ENCODE data around the gene MND1.

MND1 gene

DNA sequence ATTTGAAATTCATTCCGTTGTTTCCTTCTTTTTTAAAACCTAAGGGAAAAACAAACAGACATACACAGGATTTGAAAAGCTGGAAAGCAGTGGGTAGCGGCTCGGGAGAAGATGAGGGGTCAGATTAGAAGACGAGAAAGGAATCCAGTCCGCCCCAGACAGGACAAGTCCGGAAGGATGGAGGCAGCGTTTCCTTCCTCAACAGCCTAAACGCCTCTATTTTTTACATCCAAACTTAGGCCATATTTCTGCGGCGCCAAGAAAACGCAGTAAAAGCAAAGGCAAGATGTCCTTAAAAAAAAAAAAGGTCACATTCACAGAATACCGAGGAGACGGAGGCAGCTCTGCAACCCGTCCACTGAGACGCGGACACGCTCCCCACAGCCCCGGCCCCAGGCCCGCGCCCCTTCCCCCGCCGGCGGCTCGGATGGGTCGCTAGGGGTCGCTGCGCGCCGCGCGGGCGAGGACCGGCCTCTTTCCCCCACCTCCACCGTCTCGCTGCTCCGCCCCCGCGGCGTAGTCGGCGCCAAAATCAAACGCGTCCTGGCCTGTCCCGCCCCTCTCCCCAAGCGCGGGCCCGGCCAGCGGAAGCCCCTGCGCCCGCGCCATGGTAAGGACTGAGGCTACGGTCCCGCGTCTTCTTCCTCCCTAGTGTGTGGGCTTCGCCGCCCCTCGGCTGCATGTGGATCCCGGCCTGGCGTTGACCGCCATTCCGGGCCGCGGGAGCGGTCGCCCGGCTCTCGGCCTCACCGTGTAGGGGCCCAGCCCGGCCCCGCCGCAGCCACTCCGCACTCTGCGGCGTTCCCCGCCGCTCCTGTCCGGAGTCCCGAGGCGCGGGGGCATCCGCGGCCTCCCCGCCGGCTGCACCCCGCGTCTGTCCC is at the start of gene MND1:
TSS of gene MND1 (plus strand) at position 558 of the 881 bp plus-strand sequence. CDS start at position 608, 50 bp downstream.
- peak; percentile 78 to 79 for DNase-seq

GRCh38 chr4:153295131-153295755 is 49.2 kb upstream of the MND1 start:
- no peak for DNase-seq

DNA sequence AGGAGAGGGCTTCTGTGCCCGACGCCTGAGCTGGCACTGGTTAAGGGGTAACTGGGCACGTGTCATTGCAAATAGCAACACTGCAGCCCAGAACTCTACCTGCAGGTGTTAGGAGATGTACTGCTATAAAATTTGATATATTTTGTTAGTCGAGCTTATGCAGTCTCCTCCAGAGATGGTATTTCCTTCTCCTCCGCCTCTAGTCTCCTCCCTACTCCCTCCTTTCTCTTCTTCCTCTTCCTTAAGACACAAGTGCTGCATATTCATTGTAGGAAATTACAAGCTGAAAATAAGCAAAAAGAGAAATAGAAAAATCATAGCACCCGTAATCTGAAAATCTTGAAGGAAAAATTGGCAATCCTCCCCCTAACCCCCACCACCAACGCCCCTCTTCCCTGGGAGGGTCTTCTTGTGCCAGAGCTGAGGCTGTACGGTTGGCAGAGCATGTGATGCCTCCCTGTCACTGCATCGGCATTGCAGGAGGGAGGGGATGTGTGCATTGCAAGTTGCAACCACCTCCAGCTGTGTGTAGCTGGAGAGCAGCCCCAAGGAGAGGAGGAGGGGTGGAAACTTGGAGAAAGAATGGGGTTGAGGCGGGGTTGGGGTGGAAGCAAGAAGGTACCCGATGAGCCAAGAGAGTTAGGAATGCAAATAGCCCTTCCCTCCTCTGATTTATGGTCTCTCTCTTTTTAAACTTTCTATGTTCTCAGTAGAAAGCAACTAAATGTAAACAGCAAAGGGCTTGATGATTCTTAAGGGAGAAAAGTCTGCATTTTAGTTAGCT is 48.3 kb upstream of the MND1 start:
- no peak for DNase-seq

DNA sequence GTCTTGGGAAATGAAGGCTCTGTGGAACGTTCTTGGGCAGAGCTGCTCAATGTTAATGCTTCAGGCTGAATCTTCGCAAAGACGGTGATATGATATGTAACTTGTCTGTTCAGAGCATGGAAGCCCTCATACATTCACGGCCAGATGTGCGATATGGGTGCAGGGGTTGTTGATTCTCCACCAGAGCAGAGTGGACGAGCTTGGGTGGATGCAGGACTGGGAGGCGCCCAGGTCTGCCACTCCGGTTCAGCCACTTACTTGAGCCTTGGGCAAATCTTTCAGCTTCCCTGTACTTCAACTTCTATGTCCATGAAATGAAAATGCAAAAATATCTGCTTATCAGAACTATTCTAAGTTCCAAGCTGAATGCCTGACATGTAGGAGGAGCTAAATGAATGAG is 47.4 kb upstream of the MND1 start:
- DNase-seq: no peak

DNA sequence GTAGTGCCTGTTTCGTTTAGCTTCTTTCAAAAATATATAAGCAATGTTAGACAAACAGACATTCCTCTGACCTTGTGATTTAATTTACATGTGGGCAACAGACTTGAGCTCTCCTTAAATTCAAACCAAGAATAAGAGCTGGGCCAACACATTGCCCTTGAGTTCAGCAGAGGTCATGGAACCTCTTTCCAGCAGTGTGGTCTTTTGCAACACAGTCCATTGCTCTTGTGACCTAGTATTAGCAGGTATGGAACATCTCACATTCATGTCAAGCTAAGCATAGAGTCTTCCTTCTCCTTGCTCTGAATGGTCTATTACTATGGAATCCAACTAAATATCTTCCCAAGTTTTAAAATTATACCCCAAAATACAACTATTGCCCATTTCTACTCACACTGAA is 33.7 kb upstream of the MND1 start:
- DNase-seq: no peak

DNA sequence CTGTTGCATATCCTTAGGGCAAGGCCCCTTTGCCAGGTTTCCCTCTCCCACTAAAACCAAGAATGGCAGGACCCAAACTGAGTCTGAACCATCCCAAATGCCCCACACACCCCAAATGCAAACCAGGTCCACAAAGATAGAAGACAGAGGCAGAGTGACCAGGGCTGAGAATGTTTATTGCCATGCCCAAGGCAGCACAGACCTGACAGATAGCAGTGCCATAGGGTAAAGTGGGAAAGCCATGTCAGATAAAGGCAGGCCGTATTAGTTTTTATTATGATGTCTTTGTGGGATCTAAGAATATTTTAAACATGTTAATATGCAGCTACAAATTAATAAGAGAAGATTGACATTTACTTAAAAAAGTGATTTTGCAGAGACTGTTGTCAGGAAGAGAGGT is 29.6 kb upstream of the MND1 start:
- no peak for DNase-seq

- DNase-seq: peak; percentile 1 to 26
These were observed 25.7 kb upstream of the MND1 start for GRCh38 chr4:153318696-153319320.

DNA sequence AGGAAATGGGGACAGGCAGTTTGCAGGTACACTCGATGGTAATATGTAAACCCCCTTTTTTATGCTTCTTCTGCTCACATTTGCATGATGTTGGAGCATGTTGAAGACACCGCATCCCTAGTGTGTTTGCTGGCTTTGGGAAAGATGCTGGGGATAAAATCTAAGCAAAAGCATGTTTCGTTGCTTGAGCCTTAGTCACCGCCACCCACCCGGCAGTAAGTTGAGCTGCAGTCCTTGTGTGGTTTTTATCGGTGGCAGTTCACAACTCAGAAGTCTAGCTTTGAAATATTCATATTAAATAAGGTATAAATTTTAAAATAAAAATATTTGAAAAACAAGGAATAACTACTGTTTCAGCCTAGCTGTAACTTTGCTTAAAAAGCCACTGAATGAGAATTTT is 21.7 kb upstream of the MND1 start:
- DNase-seq: no peak

GRCh38 chr4:153324046-153324445 is 20.4 kb upstream of the MND1 start:
- DNase-seq: no peak

DNA sequence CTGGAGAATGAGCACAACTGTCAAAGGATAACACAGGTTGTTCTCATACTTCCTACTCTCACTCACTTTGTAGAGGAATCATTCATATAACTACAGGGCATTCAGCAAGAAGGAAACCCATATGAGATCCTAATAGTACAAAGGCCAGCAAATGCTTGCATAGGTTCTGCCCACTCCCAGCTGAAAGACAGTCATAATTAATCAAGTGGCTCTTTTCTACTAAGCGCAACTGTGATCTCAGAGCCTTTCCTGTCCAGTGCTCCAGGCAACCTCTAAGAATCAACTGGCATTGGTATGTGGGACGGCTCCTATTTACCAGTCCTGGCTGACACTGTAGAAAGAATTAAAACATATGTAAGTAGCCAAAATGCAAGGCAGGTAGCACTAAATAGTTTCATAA is 18.9 kb upstream of the MND1 start:
- no peak for DNase-seq

- DNase-seq: no peak
These were observed 18.0 kb upstream of the MND1 start for GRCh38 chr4:153326513-153326912.

GRCh38 chr4:153327247-153327646 is 17.2 kb upstream of the MND1 start:
- no peak for DNase-seq

DNA sequence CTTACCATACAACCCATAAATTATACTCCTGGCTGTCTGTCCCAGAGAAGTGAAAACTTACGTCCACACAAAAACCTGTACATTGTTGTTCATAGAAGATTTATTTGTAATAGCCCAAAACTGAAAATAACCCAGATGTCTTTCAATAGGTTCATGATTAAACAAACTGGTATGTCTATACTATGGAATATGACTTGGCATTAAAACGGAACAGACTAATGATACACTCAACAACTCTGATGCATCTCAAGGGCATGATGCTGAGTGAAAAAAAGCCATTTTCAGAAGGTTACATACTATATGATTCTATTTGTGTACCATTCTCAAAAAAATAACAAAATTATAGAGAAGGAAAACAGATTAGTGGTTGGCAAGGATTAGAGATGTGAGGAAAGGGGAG is 11.6 kb upstream of the MND1 start:
- DNase-seq: no peak

DNA sequence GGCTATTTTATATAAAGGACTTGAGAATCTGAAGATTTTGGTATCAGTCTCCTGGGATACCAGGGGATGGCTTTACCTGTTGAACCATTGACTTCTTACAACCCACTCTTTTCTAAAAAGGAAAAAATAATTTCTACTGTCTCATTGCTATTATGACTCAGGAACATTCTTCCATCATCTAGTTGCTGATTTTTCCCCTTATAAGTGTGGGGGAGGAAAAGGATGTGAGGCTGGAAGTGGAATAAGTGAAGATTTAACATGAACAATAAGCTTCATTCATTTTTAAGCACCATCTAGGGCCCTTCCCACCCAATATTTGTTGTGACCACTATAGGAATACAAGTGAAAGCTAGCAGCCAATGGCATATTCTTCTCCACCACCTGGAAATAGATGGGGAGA is 10.6 kb upstream of the MND1 start:
- no peak for DNase-seq

DNA sequence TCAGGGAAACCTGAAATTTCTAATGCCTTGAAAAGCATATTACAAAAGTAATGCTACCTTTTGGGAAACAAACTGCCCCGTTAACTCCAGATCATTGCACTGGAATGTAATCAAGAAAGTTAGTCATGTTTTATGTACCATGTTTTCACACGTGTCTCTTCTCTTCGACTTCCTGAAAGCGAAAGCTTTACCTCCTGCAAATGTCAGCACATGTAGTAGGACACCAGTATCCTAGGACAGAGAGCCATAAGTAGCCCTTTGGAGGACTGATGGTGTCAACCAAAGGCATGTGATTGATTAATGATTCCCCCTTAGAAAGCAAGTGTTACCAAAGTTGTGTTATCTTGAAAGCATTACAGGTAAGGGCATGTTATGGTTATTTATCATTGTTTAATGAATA is 8.8 kb upstream of the MND1 start:
- no peak for DNase-seq

- no peak for DNase-seq
These were observed 6.8 kb upstream of the MND1 start for GRCh38 chr4:153337686-153338085.

GRCh38 chr4:153341575-153342090 is 2.9 kb upstream of the MND1 start:
- DNase-seq: no peak

DNA sequence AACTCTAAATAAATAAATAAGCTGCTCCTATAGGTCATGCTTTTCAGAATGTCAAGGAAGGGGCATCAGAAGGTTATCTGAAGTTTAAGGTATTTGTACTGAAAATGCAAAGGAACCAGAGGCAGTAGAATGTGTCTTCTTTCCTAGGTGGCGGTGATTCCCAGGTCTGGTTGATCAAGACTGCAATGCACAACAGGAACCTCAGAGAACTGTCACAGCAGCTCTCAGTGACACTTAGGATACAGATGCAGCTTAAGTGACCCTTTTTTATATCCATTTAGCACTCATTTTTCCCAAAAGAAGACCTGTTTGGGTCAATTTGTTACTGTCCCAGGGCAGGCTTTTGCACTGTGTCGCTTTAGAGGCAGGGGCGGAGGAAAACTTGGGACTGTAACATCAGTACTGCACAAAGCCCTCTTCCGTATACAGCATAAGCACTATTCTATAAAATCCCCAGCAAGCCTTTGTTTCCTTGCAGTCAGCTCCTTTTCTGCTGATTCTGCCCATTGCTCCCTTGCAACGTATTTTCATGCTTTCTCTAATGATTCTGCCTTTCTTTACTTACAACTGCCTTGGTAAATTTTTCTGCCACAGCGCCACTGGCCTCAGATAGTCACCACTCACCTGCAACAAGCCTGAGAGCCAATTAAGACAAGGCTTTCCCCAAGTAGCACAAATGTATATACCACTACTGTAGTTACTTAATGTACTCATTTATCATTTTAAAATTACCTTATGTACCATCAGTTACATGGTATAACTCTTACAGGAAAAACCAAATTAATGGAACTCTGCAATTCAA is 1.5 kb upstream of the MND1 start:
- DNase-seq: no peak

DNA sequence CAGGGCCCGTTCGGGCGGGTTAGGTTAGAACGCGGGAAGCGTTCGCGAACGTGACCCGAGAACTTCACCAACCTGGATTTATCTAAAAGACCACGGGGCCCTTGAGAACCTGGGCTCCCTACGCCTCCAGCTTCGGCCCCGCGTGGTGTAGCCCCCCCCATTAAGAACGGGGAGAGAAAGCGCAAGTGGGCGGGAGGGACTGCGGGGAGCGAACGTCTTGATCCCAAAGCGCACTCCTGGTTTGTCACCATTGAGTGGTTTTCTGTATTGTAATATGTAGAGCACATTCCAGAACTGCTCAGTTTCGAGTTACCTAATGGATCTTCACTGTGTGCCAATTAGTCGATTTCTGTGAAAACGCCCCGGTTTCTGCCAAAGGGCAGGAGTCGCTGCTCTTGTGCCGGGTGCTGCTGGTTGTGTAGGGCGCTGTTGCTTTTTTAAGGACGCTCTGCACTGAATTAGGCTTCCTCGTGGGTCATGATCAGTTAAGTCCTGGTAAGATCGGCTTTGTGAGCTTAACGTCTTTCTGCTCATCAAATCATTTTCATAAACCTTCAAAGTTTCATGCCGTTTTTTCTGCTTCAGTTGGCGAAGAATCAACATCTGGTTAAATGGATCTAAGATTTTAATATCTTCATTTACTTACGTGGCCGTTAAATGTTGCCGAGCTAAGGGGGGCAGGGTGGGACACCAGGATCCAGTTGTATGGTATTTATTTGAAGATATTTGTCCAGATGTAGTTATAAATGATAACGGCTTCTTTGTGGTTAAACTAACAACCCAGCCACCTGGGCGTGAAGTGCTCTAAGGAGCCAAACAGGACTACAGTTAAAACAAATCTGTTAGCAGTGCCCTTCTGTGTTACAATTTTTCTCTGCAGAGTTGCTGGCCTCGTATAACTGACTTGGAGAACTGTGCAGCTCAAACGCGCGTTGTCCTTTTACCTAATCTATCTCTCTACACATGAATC is 809 bp downstream of the MND1 start:
- DNase-seq: peak in 1 of 2 experiments; percentile 24

DNA sequence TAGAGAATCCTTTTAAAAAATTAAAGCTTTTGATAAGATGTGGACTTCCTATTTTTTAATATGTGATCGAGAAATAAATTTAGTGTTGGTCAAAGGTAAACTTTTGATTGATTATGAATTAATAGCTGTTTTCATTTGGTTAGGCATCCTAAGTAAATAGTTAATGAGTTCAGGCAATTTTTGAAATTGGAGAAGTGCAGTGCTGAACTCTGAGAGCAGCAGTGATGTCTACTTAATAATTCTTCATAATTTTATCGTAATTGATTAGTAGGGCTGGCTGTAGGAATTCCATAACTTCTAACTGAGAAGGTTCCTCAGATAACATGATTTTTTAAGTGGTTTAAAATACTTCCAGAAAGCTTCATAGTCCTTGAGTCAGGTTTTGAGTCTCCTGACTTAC is 1.5 kb downstream of the MND1 start:
- no peak for DNase-seq

- DNase-seq: no peak
These were observed 2.1 kb downstream of the MND1 start for GRCh38 chr4:153346563-153346962.

Data from NCI-H1930 (cell line).